Esophagus muscularis mucosa (tissue), 4 donors: ENCODE measurements around the gene NTN3. TPM values are rescaled to one million over a fixed set of nuclear protein-coding genes. Genes with fewer than 3 reads are reported as not detected.
A peak's percentile ranks its signal among the peaks of the same experiment; 100 is the strongest.

Experiments
- DNase-seq: peaks from one replicate; pipeline ENCODE4 v3.0.0-alpha.2; 2017; ENCODE audit errors: extremely low spot score
- H3K27ac ChIP-seq, 4 donors: fragments of 200-600 bp; sonication (generic); replicated peaks in 1 of 4; 1 replicate in 3 of 4; 2 replicates in 1 of 4; pipeline ENCODE4 v1.5.1; 2016 to 2019; ENCODE audit warnings: mild to moderate bottlenecking in 1 of 4
- H3K27me3 ChIP-seq, 4 donors: fragments of 200-600 bp; sonication (generic); one replicate each; pipeline versions ENCODE4 v1.5.1 to v1.6.0; 2016 to 2019
- H3K36me3 ChIP-seq, 4 donors: fragments of 200-600 bp; sonication (generic); one replicate each; pipeline ENCODE4 v1.5.1; 2016 to 2019
- H3K4me1 ChIP-seq, 4 donors: fragments of 200-600 bp; sonication (generic); one replicate each; pipeline ENCODE4 v1.5.1; 2016 to 2019
- H3K4me3 ChIP-seq, 4 donors: fragments of 200-600 bp; sonication (generic); 1 replicate in 2 of 4; 2 replicates in 2 of 4; pipeline ENCODE4 v1.5.1; 2016 to 2019; ENCODE audit warnings: mild to moderate bottlenecking in 4 of 4, moderate library complexity in 1 of 4
- H3K9me3 ChIP-seq, 4 donors: fragments of 200-600 bp; sonication (generic); 1 replicate in 3 of 4; 2 replicates in 1 of 4; pipeline ENCODE4 v1.5.1; 2016 to 2019
- CTCF ChIP-seq, 3 experiments: fragments of 200-600 bp in 2 of 3; fragments of 450-650 bp in 1 of 3; sonication (generic) in 2 of 3; IDR thresholded peaks; one replicate each; pipeline ENCODE4 v1.5.1; 2017 to 2019; ENCODE audit warnings: antibody characterized with exemption in 3 of 3, mild to moderate bottlenecking in 2 of 3, moderate library complexity in 1 of 3
- EP300 ChIP-seq: sonication (generic); formaldehyde crosslinking; IDR thresholded peaks from one replicate; pipeline ENCODE4 v1.6.1; 2017; ENCODE audit warnings: antibody characterized with exemption
- POLR2A ChIP-seq: fragments of 450-650 bp; IDR thresholded peaks from one replicate; pipeline ENCODE4 v1.6.1; 2017; ENCODE audit warnings: antibody characterized with exemption, moderate library complexity, mild to moderate bottlenecking, low read depth
- POLR2AphosphoS5 ChIP-seq, 2 donors: sonication (generic); formaldehyde crosslinking; IDR thresholded peaks; one replicate each; pipeline ENCODE4 v1.6.1; 2017; ENCODE audit warnings: antibody characterized with exemption in 2 of 2
- WGBS: methylation state at CpG from one replicate; pipeline ENCODE4 v1.1.5; 2018; 5-methylcytosine and 5-hydroxymethylcytosine counted together
- intact Hi-C: fragments of 100-400 bp; cut with DNase I; formaldehyde crosslinking; loops from one replicate; pipeline ENCODE4 v1.15.1; 2023
- total RNA-seq, 4 donors: library from RNA; depleted of rRNA; stranded (reverse); fragments of >200 nt; gene quantifications; one replicate each; pipeline versions ENCODE4 v1.1.0 to v1.2.1, GENCODE V29; 2016

NTN3 gene
- total RNA-seq, 4 donors from 2014 or later: 0.19 to 0.42 (median 0.29) TPM; not detected in 1

- TF ChIP-seq EP300 (no peak), POLR2AphosphoS5 (IDR thresholded peaks at IDR 0.05) (peak in 1 of 2 donors; percentile 13), POLR2A (no peak)
- Histone ChIP-seq H3K27me3 (no peaks in the 10 kb centered on the region), H3K4me1 (peaks cover 4 to 23% (median 22%) of the 10 kb centered on the region in 4 donors), H3K36me3 (peaks cover 0 to 3% (median 0%) of the 10 kb centered on the region in 4 donors), H3K9me3 (no peaks in the 10 kb centered on the region), H3K4me3 (no peak overlapping the region), H3K27ac (peak overlapping the region; percentile 17 to 56 (median 48))
- intact Hi-C loops: loop anchor here (10.0 kb wide), 1 partner anchor 243 kb away; the partner anchor contains the start of gene RNPS1
- 100% methylated on average over 3 of the region's 11 CpGs for WGBS
- DNase-seq: no peak
Observed at GRCh38 chr16:2507665-2508064, 36.6 kb downstream of the NTN3 start.

GRCh38 chr16:2508722-2509400 is 37.8 kb downstream of the NTN3 start:
- Histone ChIP-seq H3K27ac (no peak overlapping the region), H3K4me3 (no peak overlapping the region), H3K27me3 (no peaks in the 10 kb centered on the region), H3K9me3 (no peaks in the 10 kb centered on the region), H3K36me3 (peaks cover 0 to 3% (median 0%) of the 10 kb centered on the region in 4 donors), H3K4me1 (peaks cover 8 to 27% (median 26%) of the 10 kb centered on the region in 4 donors)
- TF ChIP-seq CTCF (IDR thresholded peaks at IDR 0.05) (no peak), EP300 (no peak), POLR2AphosphoS5 (IDR thresholded peaks at IDR 0.05) (no peak), POLR2A (no peak)
- intact Hi-C loops: loop anchor here (10.0 kb wide), 1 partner anchor 244 kb away; the partner anchor contains the start of gene RNPS1
- DNase-seq: no peak
- 89% methylated on average over 10 of the region's 18 CpGs for WGBS

GRCh38 chr16:2511128-2511800 is 40.2 kb downstream of the NTN3 start:
- no peak for DNase-seq
- Histone ChIP-seq H3K27me3 (peaks cover 0 to 5% (median 0%) of the 10 kb centered on the region in 4 donors), H3K9me3 (no peaks in the 10 kb centered on the region), H3K36me3 (peaks cover 0 to 3% (median 0%) of the 10 kb centered on the region in 4 donors), H3K4me1 (peaks cover 25 to 44% (median 43%) of the 10 kb centered on the region in 4 donors), H3K27ac (peak overlapping the region; percentile 5 to 99 (median 20)), H3K4me3 (peak overlapping the region in 1 of 4 donors; percentile 34)
- 49% methylated on average over 24 of the region's 24 CpGs for WGBS
- intact Hi-C loops: no loop called here
- TF ChIP-seq POLR2AphosphoS5 (IDR thresholded peaks at IDR 0.05) (peak; percentile 66 to 70), CTCF (IDR thresholded peaks at IDR 0.05) (no peak), EP300 (no peak)

GRCh38 chr16:2511996-2512734 is 41.1 kb downstream of the NTN3 start:
- 91% methylated on average over 17 of the region's 17 CpGs for WGBS
- Histone ChIP-seq H3K4me3 (no peak overlapping the region), H3K4me1 (peaks cover 34 to 53% (median 52%) of the 10 kb centered on the region in 4 donors), H3K27me3 (peaks cover 0 to 5% (median 0%) of the 10 kb centered on the region in 4 donors), H3K36me3 (peaks cover 0 to 3% (median 0%) of the 10 kb centered on the region in 4 donors), H3K9me3 (no peaks in the 10 kb centered on the region), H3K27ac (peak overlapping the region; percentile 20 to 100 (median 98))
- intact Hi-C loops: no loop called here
- TF ChIP-seq POLR2AphosphoS5 (IDR thresholded peaks at IDR 0.05) (no peak), CTCF (IDR thresholded peaks at IDR 0.05) (no peak), POLR2A (no peak), EP300 (no peak)
- DNase-seq: no peak
